ENCODE data around the gene CALML6.

- TF ChIP-seq CTCF (IDR thresholded peaks at IDR 0.05 in 4 of 5, conservative IDR thresholded peaks at IDR 0.05 in 1 of 5) (peak; percentile 54 to 92 (median 78)), POLR2A (IDR thresholded peaks at IDR 0.05) (no peak)
Observed at GRCh38 chr1:1943834-1944570, 28.9 kb downstream of the CALML6 start.

Data from gastrocnemius medialis (tissue), 4 donors.